WERI-Rb-1 (cell line): ENCODE measurements around the gene NDRG3.

Experiments
- DNase-seq: peaks from one replicate; pipeline ENCODE4 v3.0.0-alpha.2; 2020
- H3K27ac ChIP-seq: fragments of 250-450 bp; sonication (Bioruptor Pico); 2 replicates; pipeline ENCODE4 v1.5.1; 2020; ENCODE audit warnings: mild to moderate bottlenecking, moderate library complexity
- H3K27me3 ChIP-seq: fragments of 250-450 bp; sonication (Bioruptor Pico); 2 replicates; pipeline ENCODE4 v1.5.1; 2021; ENCODE audit warnings: mild to moderate bottlenecking, low read depth, moderate library complexity; ENCODE audit not compliant: insufficient read depth, severe bottlenecking
- H3K36me3 ChIP-seq: fragments of 250-450 bp; sonication (Bioruptor Pico); 2 replicates; pipeline ENCODE4 v1.5.1; 2020; ENCODE audit warnings: mild to moderate bottlenecking, moderate library complexity
- H3K4me3 ChIP-seq: 2 replicates; pipeline ENCODE4 v1.5.1; 2011; ENCODE audit warnings: low read depth, mild to moderate bottlenecking, control low read depth, low read length
- H3K9me3 ChIP-seq: fragments of 250-450 bp; sonication (Bioruptor Pico); 2 replicates; pipeline ENCODE4 v1.5.1; 2021; ENCODE audit warnings: mild to moderate bottlenecking, moderate library complexity; ENCODE audit not compliant: severe bottlenecking
- TF ChIP-seq, protein P1 (sequence below): IDR thresholded peaks from 2 replicates; pipeline ENCODE4 v1.5.1; 2011; ENCODE audit warnings: low read depth, mild to moderate bottlenecking, control low read depth, inconsistent platforms, low read length

The NDRG3 gene

DNA sequence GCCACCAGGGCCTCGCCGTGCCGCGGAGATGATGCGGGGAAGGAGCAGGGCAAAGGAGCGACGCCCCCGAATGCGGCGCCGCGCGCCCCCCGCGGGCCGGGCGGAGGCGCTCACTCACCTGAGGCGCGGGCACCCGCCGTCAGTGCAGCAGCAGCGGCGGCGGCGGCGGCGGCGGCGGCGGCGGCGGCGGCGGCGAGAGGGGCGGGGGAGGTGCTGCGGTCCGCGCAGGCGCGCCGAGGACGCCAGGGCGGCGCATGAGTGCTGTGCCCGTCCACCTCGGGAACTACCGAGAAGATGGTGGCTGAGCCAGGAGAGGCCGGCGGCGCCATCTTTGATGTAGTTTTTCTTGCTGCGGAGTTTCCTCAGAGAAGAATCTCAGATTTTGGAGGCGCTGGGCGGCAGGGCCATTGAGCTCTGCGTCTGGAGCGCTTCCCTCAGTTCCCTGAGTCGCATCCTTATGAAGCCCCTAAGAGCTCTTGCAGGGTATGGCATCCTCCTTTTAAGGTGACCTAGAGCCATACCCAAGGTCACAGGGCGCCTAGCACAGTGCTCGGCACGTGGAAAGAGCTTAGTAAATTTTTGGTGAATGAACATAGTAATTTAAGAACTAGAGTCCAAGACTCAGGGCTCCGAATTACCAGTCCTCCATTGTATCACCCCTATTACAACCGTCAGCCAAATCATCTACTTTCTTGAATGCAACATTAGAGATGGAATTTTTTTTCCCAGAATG lies at the start of gene NDRG3:
TSS of gene NDRG3 (minus strand) at position 164 of the 733 bp plus-strand sequence. CDS start 24,355 bp downstream, outside the sequence.
- H3K36me3 ChIP-seq = peaks cover 5% of the 10 kb centered on the region; the same call in 1 of the 2 replicates
- H3K9me3 ChIP-seq = no peaks in the 10 kb centered on the region
- no peaks in the 10 kb centered on the region for H3K27me3 ChIP-seq
- H3K27ac ChIP-seq = peak within 1 kb of the TSS; percentile 68
- TF ChIP-seq, protein P1, sequence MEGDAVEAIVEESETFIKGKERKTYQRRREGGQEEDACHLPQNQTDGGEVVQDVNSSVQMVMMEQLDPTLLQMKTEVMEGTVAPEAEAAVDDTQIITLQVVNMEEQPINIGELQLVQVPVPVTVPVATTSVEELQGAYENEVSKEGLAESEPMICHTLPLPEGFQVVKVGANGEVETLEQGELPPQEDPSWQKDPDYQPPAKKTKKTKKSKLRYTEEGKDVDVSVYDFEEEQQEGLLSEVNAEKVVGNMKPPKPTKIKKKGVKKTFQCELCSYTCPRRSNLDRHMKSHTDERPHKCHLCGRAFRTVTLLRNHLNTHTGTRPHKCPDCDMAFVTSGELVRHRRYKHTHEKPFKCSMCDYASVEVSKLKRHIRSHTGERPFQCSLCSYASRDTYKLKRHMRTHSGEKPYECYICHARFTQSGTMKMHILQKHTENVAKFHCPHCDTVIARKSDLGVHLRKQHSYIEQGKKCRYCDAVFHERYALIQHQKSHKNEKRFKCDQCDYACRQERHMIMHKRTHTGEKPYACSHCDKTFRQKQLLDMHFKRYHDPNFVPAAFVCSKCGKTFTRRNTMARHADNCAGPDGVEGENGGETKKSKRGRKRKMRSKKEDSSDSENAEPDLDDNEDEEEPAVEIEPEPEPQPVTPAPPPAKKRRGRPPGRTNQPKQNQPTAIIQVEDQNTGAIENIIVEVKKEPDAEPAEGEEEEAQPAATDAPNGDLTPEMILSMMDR = peak; percentile 7; the same call in 1 of the 2 replicates
- peak; percentile 94 for DNase-seq
- peak within 1 kb of the TSS; percentile 72 for H3K4me3 ChIP-seq

DNA sequence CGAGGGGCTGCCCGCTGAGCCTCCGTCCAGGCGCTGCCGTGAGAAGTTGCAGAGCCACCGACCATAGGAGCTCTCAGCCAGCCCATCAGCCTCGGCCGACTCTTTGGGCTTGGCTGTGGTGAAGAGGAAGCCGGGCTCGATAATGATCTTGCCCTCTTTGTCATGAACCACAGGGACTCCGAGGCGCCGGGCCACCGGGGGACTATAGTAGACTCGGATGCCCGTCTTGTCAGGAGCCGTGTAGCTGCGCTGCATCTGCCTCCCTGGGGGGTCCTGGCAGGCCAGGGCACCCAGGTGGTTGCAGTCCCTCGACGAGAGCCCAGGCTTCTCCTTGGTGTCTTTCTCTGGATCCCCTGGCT lies 48.2 kb upstream of the NDRG3 start:
- TF ChIP-seq, protein P1 = no peak
- H3K4me3 ChIP-seq = no peak overlapping the region
- H3K36me3 ChIP-seq = peaks cover 72% of the 10 kb centered on the region
- no peak for DNase-seq
- H3K27ac ChIP-seq = no peak overlapping the region
- no peaks in the 10 kb centered on the region for H3K9me3 ChIP-seq
- no peaks in the 10 kb centered on the region for H3K27me3 ChIP-seq

DNA sequence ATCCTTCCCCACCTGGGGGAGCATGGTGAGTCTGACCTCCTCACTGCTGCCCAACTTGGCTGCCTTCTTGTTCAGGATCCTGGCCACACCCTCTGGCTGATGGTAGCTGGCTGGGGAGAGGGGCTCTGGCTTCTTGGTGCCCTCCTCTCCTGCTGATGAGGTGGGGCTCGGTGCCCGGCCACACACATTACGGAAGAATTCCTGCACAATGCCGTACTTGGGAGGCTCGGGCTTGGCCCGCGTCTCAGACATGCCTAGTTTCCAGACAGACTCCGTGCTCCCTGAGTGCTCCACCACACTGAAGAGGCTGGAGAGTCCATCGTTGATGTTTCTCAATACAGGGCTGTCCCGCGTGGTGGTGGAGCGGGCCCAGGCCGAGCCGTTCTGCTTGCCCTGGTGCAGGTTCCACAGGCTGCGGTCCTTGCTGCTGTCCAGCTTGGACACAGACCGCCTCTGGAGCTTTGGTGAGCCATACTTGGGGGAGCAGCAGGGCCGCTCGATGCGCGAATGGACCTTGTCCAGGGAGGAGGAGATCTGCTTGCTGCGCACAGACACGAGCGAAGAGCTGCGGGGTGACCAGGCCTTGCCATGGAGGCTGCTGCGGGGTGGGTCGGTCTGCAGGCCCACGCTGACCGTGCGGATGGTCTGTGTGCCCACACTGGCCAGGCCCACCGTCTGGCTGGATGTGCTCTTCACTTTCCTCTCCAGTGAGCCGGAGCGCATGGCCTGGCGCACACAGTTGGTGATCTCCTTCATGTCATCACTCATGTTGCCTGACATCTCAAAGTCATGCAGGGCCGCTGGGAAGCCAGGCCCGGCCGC lies 47.6 kb upstream of the NDRG3 start:
- Histone ChIP-seq H3K36me3 (peaks cover 66% of the 10 kb centered on the region), H3K4me3 (no peak overlapping the region), H3K27me3 (no peaks in the 10 kb centered on the region), H3K9me3 (no peaks in the 10 kb centered on the region), H3K27ac (no peak overlapping the region)
- TF ChIP-seq, protein P1 = no peak
- DNase-seq = no peak

DNA sequence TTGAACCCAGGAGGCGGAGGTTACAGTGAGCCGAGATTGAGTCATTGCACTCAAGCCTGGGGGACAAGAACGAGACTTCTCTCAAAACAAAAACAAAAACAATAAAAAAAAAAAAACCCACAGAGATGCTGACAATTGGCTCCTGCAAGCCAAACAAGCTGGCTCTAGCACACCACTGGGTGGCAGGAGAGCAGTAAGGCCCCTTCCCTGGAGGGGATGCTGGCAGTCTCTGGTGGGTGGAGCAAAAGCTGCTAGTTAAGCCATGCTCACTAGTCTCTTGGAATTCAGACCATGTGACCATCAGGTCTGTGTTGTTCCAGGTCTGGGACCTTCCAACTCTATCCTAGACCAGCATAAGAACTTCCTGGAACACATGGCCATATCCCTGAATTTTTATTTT lies 46.5 kb upstream of the NDRG3 start:
- H3K36me3 ChIP-seq = peaks cover 57% of the 10 kb centered on the region
- TF ChIP-seq, protein P1 = peak; percentile 70

DNA sequence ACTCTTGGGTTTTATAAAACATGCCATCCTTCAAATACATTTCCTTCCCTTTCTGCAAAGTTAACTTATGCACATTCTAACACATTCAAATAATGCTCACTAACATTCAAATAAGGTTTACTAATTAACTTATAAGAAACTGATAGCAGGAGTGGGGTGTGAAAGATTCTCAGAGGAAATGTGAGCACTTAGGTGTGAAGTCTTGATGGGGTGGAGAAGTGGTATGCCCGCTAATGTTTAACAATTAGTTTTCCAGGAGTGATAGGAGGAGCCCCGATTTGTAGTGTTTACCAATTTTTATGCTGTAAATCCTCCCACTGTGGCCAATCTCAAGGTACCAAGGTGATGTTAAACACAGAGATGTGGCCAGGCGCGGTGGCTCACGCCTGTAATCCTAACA lies 46.0 kb upstream of the NDRG3 start:
- no peak overlapping the region for H3K27ac ChIP-seq
- H3K36me3 ChIP-seq = peaks cover 58% of the 10 kb centered on the region
- H3K27me3 ChIP-seq = no peaks in the 10 kb centered on the region
- no peak for DNase-seq
- TF ChIP-seq, protein P1 = no peak
- H3K9me3 ChIP-seq = no peaks in the 10 kb centered on the region
- H3K4me3 ChIP-seq = no peak overlapping the region

More for the DNA sequence above, 46.5 kb upstream of the NDRG3 start:
- Histone ChIP-seq H3K4me3 (no peak overlapping the region), H3K27ac (no peak overlapping the region), H3K9me3 (no peaks in the 10 kb centered on the region), H3K27me3 (no peaks in the 10 kb centered on the region)
- peak; percentile 81 for DNase-seq
